Left renal cortex interstitium (tissue), 4 donors: Measurements from ENCODE around the gene RAB40C. TPM values are rescaled to one million over a fixed set of nuclear protein-coding genes. Genes with fewer than 3 reads are reported as not detected.

ENCODE experiments used
- DNase-seq, 4 donors: peaks; one replicate each; pipeline ENCODE4 v3.0.0-alpha.2; 2013; ENCODE audit warnings: low read depth in 4 of 4, low spot score in 2 of 4, missing footprints in 1 of 4
- polyA plus RNA-seq, 4 donors: library from polyadenylated mRNA; unstranded; fragments of 120-200 nt; gene quantifications; one replicate each; pipeline ENCODE4 v1.2.1, GENCODE V29; 2013; ENCODE audit not compliant: insufficient read length in 4 of 4

The RAB40C gene
- polyA plus RNA-seq, 4 donors, result 15.4 to 32.2 (median 24.8) TPM

DNA sequence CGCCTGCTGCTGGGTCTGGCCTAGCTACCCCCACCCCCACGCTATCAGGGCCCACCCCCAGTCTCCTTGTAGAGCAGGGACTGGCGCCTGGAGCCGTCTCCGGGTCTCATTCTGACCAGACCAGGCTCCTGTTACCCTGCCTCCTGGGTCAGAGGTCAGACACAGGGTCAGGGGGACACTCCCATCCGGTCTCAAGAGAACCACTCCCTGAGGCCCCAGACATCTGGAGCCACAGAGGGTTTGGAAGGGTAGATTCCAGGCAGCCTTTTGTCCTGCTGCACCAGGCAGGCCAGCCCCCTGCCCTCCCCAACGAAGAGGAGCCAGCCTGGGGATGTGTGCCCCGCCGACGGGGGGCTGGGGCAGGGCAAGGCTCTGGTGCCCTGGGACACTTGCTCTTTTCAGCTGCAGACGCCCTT, 40.0 kb downstream of the RAB40C start:
- no peak for DNase-seq

- DNase-seq, result no peak
These were observed 40.5 kb downstream of the RAB40C start for GRCh38 chr16:630249-630814.

- DNase-seq, result no peak
These were observed 41.0 kb downstream of the RAB40C start, which contains the start of gene WFIKKN1 for GRCh38 chr16:630815-631405. WFIKKN1 (plus strand) TSS chr16:630985; CDS start chr16:631254, 269 bp downstream.

GRCh38 chr16:631808-632358, 42.0 kb downstream of the RAB40C start:
- DNase-seq, result no peak

DNA sequence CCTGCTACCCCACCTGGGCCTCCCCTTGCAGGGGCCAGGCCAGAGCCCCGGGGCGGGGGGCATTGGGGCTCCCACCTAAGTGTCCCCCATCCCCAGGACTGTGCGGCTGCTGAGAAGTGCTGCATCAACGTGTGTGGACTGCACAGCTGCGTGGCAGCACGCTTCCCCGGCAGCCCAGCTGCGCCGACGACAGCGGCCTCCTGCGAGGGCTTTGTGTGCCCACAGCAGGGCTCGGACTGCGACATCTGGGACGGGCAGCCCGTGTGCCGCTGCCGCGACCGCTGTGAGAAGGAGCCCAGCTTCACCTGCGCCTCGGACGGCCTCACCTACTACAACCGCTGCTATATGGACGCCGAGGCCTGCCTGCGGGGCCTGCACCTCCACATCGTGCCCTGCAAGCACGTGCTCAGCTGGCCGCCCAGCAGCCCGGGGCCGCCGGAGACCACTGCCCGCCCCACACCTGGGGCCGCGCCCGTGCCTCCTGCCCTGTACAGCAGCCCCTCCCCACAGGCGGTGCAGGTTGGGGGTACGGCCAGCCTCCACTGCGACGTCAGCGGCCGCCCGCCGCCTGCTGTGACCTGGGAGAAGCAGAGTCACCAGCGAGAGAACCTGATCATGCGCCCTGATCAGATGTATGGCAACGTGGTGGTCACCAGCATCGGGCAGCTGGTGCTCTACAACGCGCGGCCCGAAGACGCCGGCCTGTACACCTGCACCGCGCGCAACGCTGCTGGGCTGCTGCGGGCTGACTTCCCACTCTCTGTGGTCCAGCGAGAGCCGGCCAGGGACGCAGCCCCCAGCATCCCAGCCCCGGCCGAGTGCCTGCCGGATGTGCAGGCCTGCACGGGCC, 42.8 kb downstream of the RAB40C start:
- no peak for DNase-seq

GRCh38 chr16:633336-634050, 43.6 kb downstream of the RAB40C start:
- DNase-seq, result no peak

GRCh38 chr16:634051-634670, 44.3 kb downstream of the RAB40C start:
- no peak for DNase-seq

DNA sequence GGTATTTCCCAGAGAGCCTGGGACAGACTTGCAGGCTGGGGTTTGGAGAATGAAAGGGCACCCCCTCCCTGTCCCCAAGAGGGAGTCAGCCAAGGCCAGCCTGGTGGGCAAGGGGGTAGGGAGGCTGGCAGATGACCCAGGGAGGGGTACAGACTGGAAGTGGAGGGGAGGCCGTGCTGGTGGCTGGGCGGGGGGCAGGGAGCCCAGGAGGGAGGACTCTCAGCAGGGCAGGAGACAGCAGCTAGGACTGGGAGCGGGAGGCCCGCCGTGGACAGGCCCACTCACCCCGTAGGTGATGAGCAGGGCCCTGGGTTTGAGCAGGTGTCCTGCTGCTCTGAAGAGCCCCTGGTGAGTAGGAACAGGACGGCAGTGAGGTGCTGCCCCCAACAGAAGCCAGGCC, 45.1 kb downstream of the RAB40C start:
- DNase-seq, result no peak

- DNase-seq, result no peak
These were observed 45.8 kb downstream of the RAB40C start for GRCh38 chr16:635573-636205.

GRCh38 chr16:636206-637080, 46.6 kb downstream of the RAB40C start, which contains the start of gene METTL26:
METTL26 (minus strand) TSS chr16:636305; CDS start chr16:636290, 15 bp downstream.
- DNase-seq, result peak; percentile 83 to 91 (median 87)

- peak in 1 of 4 donors; percentile 77 for DNase-seq
These were observed 47.5 kb downstream of the RAB40C start for GRCh38 chr16:637081-638018.

DNA sequence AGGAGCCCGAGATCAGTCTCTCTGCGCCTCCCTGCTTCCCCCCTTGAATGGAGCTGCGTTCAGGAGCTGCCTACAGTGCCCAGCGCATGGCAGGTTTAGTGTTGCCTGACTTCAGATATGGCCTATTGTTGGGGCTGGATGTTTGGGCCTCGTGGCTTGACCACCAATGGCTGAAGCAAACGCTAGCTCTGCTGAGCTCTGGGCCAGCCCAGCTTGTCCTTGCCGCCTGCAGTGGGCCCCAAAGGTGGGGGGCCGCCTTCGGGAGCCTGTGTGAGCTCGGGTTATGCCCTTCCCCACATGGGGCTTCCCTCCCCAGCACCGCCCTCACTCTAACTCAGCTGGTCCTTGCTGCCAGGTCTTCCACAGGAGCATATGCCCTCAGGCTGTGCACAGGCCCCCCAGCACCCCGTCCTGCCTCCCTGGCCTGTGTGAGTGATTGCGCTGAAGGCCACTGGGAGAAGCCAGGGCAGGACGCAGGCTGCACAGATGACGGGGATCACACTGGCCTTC, 48.2 kb downstream of the RAB40C start:
- DNase-seq, result no peak

GRCh38 chr16:638836-639235, 49.0 kb downstream of the RAB40C start:
- DNase-seq, result no peak

DNA sequence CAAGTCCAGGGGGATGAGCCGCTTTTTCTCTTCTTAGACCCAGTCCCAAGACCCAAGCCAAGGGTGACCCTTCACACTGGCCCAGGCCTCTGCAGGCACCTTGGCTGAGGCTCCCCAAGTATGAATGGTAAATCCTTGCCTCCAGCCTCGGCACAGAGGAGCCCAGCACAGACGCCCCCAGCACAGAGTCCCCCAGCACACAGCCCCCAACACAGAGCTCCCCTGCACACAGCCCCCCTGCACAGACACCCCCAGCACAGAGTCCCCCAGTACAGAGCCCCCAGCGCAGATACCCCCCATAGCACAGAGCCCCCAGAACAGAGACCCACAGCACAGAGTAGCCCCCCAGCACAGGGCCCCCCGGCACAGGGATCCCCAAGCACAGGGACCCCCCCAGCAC, 50.7 kb downstream of the RAB40C start:
- no peak for DNase-seq

DNA sequence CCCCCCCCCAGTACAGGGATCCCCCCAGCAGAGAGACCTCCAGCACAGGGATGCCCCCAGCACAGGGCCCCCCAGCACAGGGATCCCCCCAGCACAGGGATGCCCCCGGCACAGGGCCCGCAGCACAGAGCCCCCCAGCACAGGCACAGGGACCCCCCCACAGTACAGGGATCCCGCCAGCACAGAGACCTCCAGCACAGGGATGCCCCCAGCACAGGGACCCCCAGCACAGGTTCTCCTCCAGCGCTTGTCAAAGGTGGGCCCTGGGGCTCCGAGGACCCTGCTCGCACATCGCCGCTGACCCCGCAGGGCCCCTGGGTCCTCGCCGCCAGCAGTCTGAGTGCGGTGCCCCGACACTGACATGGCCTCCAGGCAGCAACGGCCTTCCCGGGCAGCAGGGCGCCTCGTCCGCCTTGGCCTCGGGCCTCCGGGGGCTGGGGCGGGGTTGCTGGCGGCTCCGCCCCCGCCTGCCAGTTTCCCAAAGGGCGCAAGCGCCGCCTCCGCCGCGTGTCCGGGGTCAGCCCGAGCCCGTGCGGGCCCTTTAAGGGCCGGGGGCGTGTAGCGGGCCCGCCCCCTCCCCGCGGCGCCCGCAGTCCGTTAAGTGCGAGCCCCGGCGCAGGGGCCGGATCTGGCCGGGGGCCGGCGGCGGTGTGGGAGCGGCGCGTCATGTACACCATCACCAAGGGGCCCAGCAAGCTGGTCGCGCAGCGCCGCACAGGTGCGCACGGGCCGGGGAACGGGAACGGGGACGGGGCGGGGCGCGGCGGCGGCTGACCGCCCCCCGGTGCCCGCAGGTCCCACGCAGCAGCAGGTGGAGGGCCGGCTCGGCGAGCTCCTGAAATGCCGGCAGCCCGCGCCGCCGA, 51.7 kb downstream of the RAB40C start, which contains the start of gene MCRIP2:
TSS of gene MCRIP2 (plus strand) at position 503 of the 863 bp plus-strand sequence. CDS start at position 667, 164 bp downstream.
- no peak for DNase-seq
